Measurements from ENCODE around the gene APBA2.
"Not testable (repeated sequence)": the region's sequence is repeated elsewhere in the genome, so short reads cannot be mapped to it uniquely, and the experiment has no call there.

APBA2 gene

GRCh38 chr15:29016518-29016917, 130.7 kb downstream of the APBA2 start:
- Mint-ChIP-seq H3K4me1 (peaks cover 57% of the 10 kb centered on the region), H3K27ac (peak overlapping the region; percentile 49), H3K4me3 (no peak overlapping the region), H3K27me3 (ENCODE audit: low read depth, poor library complexity) (no peaks in the 10 kb centered on the region), H3K36me3 (ENCODE audit: low read depth) (peaks cover 18% of the 10 kb centered on the region), H3K9me3 (peaks cover 2% of the 10 kb centered on the region)
- DNase-seq: no peak
- TF ChIP-seq CTCF (IDR thresholded peaks at IDR 0.05): no peak

GRCh38 chr15:29018120-29018805, 132.5 kb downstream of the APBA2 start:
- Mint-ChIP-seq H3K4me1 (peaks cover 49% of the 10 kb centered on the region), H3K27ac (peak overlapping the region; percentile 38), H3K36me3 (ENCODE audit: low read depth) (peaks cover 27% of the 10 kb centered on the region), H3K4me3 (no peak overlapping the region), H3K9me3 (peaks cover 6% of the 10 kb centered on the region), H3K27me3 (ENCODE audit: low read depth, poor library complexity) (no peaks in the 10 kb centered on the region)
- no peak for DNase-seq
- no peak for TF ChIP-seq CTCF (IDR thresholded peaks at IDR 0.05)

GRCh38 chr15:29018995-29019976, 133.5 kb downstream of the APBA2 start:
- no peak for DNase-seq
- Mint-ChIP-seq H3K27me3 (ENCODE audit: low read depth, poor library complexity) (no peaks in the 10 kb centered on the region), H3K4me3 (no peak overlapping the region), H3K9me3 (peaks cover 6% of the 10 kb centered on the region), H3K36me3 (ENCODE audit: low read depth) (peaks cover 27% of the 10 kb centered on the region), H3K4me1 (peaks cover 52% of the 10 kb centered on the region), H3K27ac (peak overlapping the region; percentile 62)
- TF ChIP-seq CTCF (IDR thresholded peaks at IDR 0.05): no peak

- DNase-seq: no peak
- Mint-ChIP-seq H3K36me3 (ENCODE audit: low read depth) (peaks cover 17% of the 10 kb centered on the region), H3K4me3 (no peak overlapping the region), H3K27ac (no peak overlapping the region), H3K4me1 (peaks cover 42% of the 10 kb centered on the region), H3K9me3 (peaks cover 6% of the 10 kb centered on the region), H3K27me3 (ENCODE audit: low read depth, poor library complexity) (no peaks in the 10 kb centered on the region)
- TF ChIP-seq CTCF (IDR thresholded peaks at IDR 0.05): no peak
Observed at GRCh38 chr15:29021857-29022256, 136.1 kb downstream of the APBA2 start.

GRCh38 chr15:29024662-29025061, 138.9 kb downstream of the APBA2 start:
- Mint-ChIP-seq H3K27ac (peak overlapping the region; percentile 96), H3K27me3 (ENCODE audit: low read depth, poor library complexity) (no peaks in the 10 kb centered on the region), H3K36me3 (ENCODE audit: low read depth) (peaks cover 40% of the 10 kb centered on the region), H3K4me1 (peaks cover 16% of the 10 kb centered on the region), H3K4me3 (no peak overlapping the region), H3K9me3 (peaks cover 28% of the 10 kb centered on the region)
- TF ChIP-seq CTCF (IDR thresholded peaks at IDR 0.05): no peak
- DNase-seq: no peak

GRCh38 chr15:29025411-29025810, 139.6 kb downstream of the APBA2 start:
- H3K27ac Mint-ChIP-seq; H3K27me3 Mint-ChIP-seq (ENCODE audit: low read depth, poor library complexity); DNase-seq; H3K4me3 Mint-ChIP-seq: not testable (repeated sequence)
- peaks cover 30% of the 10 kb centered on the region for H3K9me3 Mint-ChIP-seq
- peaks cover 47% of the 10 kb centered on the region for H3K36me3 Mint-ChIP-seq (ENCODE audit: low read depth)
- peaks cover 11% of the 10 kb centered on the region for H3K4me1 Mint-ChIP-seq

- H3K36me3 Mint-ChIP-seq (ENCODE audit: low read depth): peaks cover 46% of the 10 kb centered on the region
- H3K4me3 Mint-ChIP-seq; H3K27me3 Mint-ChIP-seq (ENCODE audit: low read depth, poor library complexity); DNase-seq; H3K27ac Mint-ChIP-seq: not testable (repeated sequence)
- H3K9me3 Mint-ChIP-seq: peaks cover 36% of the 10 kb centered on the region
- peaks cover 11% of the 10 kb centered on the region for H3K4me1 Mint-ChIP-seq
Observed at GRCh38 chr15:29028158-29028557, 142.4 kb downstream of the APBA2 start.
